Activated naive CD4-positive, alpha-beta T cell treated with anti-CD3 and anti-CD28 coated beads, Interleukin-2, amount 10 ng/mL, durations not matched to agents 7 days and 5 days (primary cell): ENCODE data around the gene ACBD3.
A peak's percentile ranks its signal among the peaks of the same experiment; 100 is the strongest.

ENCODE experiments used
- CTCF ChIA-PET: fragments of 350-600 bp; sonication (Branson Sonifier 250); formaldehyde crosslinking; loops from one replicate; lab custom pipeline; 2021; ENCODE audit warnings: antibody characterized with exemption; lab: Charles Lee
- DNase-seq: peaks from one replicate; pipeline ENCODE4 v3.0.0-alpha.2; 2020
- H3K27ac Mint-ChIP-seq: one replicate; pipeline ENCODE4 v1.8.0; 2021; ENCODE audit warnings: mild to moderate bottlenecking, moderate library complexity, mixed read lengths
- H3K27me3 Mint-ChIP-seq: one replicate; pipeline ENCODE4 v1.8.0; 2021; ENCODE audit warnings: mild to moderate bottlenecking, mixed read lengths
- H3K36me3 Mint-ChIP-seq: one replicate; pipeline ENCODE4 v1.8.0; 2021; ENCODE audit warnings: mixed read lengths
- H3K4me1 Mint-ChIP-seq: one replicate; pipeline ENCODE4 v1.8.0; 2021; ENCODE audit warnings: mixed read lengths
- H3K4me3 Mint-ChIP-seq: one replicate; pipeline ENCODE4 v1.8.0; 2021; ENCODE audit warnings: mild to moderate bottlenecking, moderate library complexity, mixed read lengths
- H3K9me3 Mint-ChIP-seq: one replicate; pipeline ENCODE4 v1.8.0; 2021; ENCODE audit warnings: mixed read lengths

ACBD3 gene

GRCh38 chr1:226186124-226187018, at the start of gene ACBD3:
ACBD3 (minus strand) TSS chr1:226186741; CDS start chr1:226186675, 66 bp downstream.
- Mint-ChIP-seq H3K36me3 (peaks cover 20% of the 10 kb centered on the region), H3K9me3 (no peaks in the 10 kb centered on the region), H3K4me1 (peaks cover 39% of the 10 kb centered on the region), H3K27me3 (no peaks in the 10 kb centered on the region), H3K4me3 (peak within 1 kb of the TSS; percentile 97), H3K27ac (peak within 1 kb of the TSS; percentile 95)
- CTCF ChIA-PET, result interaction anchor here (0.9 kb wide), 1 partner anchor 19 kb away, joined by 3 read pairs; no protein-coding TSS in a partner anchor
- DNase-seq, result peak; percentile 92

- H3K27ac Mint-ChIP-seq, result no peak overlapping the region
- H3K36me3 Mint-ChIP-seq, result peaks cover 25% of the 10 kb centered on the region
These were observed 47.3 kb upstream of the ACBD3 start for GRCh38 chr1:226233806-226234205.

GRCh38 chr1:226233293-226233692, 46.8 kb upstream of the ACBD3 start:
- no peak overlapping the region for H3K4me3 Mint-ChIP-seq
- no peaks in the 10 kb centered on the region for H3K4me1 Mint-ChIP-seq
- peaks cover 21% of the 10 kb centered on the region for H3K36me3 Mint-ChIP-seq

More at GRCh38 chr1:226233806-226234205, 47.3 kb upstream of the ACBD3 start:
- DNase-seq, result no peak
- Mint-ChIP-seq H3K4me3 (no peak overlapping the region), H3K9me3 (no peaks in the 10 kb centered on the region), H3K4me1 (no peaks in the 10 kb centered on the region), H3K27me3 (no peaks in the 10 kb centered on the region)
- CTCF ChIA-PET, result no interaction called here

GRCh38 chr1:226226601-226227000, 40.1 kb upstream of the ACBD3 start:
- Mint-ChIP-seq H3K4me1 (peaks cover 6% of the 10 kb centered on the region), H3K36me3 (peaks cover 2% of the 10 kb centered on the region), H3K27ac (no peak overlapping the region), H3K9me3 (no peaks in the 10 kb centered on the region), H3K4me3 (no peak overlapping the region), H3K27me3 (peaks cover 39% of the 10 kb centered on the region)
- CTCF ChIA-PET, result interaction anchor here (1.7 kb wide), 1 partner anchor 101 kb away, joined by 4 read pairs; no protein-coding TSS in a partner anchor
- no peak for DNase-seq

More at GRCh38 chr1:226233293-226233692, 46.8 kb upstream of the ACBD3 start:
- CTCF ChIA-PET, result no interaction called here
- Mint-ChIP-seq H3K27me3 (no peaks in the 10 kb centered on the region), H3K9me3 (no peaks in the 10 kb centered on the region), H3K27ac (no peak overlapping the region)
- DNase-seq, result no peak

GRCh38 chr1:226223786-226224244, 37.3 kb upstream of the ACBD3 start:
- CTCF ChIA-PET, result interaction anchor here (0.5 to 1.0 kb wide), 2 partner anchors 25 to 76 kb away, joined by 3 read pairs; no protein-coding TSS in a partner anchor
- DNase-seq, result peak; percentile 57
- peaks cover 2% of the 10 kb centered on the region for H3K36me3 Mint-ChIP-seq
- H3K9me3 Mint-ChIP-seq, result no peaks in the 10 kb centered on the region
- no peak overlapping the region for H3K27ac Mint-ChIP-seq
- H3K27me3 Mint-ChIP-seq, result peaks cover 60% of the 10 kb centered on the region
- H3K4me1 Mint-ChIP-seq, result peaks cover 6% of the 10 kb centered on the region
- H3K4me3 Mint-ChIP-seq, result peak overlapping the region; percentile 73

GRCh38 chr1:226223157-226223785, 36.7 kb upstream of the ACBD3 start, which contains the start of gene MIXL1:
MIXL1 (plus strand) TSS chr1:226223664; CDS start chr1:226223682, 18 bp downstream.
- peak within 1 kb of the TSS; percentile 19 for H3K27ac Mint-ChIP-seq
- peaks cover 60% of the 10 kb centered on the region for H3K27me3 Mint-ChIP-seq
- CTCF ChIA-PET, result interaction anchor here (1.0 kb wide), 1 partner anchor 25 kb away, joined by 3 read pairs; no protein-coding TSS in a partner anchor
- no peaks in the 10 kb centered on the region for H3K9me3 Mint-ChIP-seq
- DNase-seq, result no peak
- peaks cover 6% of the 10 kb centered on the region for H3K4me1 Mint-ChIP-seq
- H3K36me3 Mint-ChIP-seq, result peaks cover 2% of the 10 kb centered on the region
- peak within 1 kb of the TSS; percentile 73 for H3K4me3 Mint-ChIP-seq

GRCh38 chr1:226222686-226223085, 36.1 kb upstream of the ACBD3 start:
- CTCF ChIA-PET, result interaction anchor here (1.2 kb wide), 1 partner anchor 96 kb away, joined by 4 read pairs; no protein-coding TSS in a partner anchor
- Mint-ChIP-seq H3K36me3 (peaks cover 2% of the 10 kb centered on the region), H3K4me1 (peaks cover 6% of the 10 kb centered on the region), H3K9me3 (no peaks in the 10 kb centered on the region), H3K27ac (peak overlapping the region; percentile 19), H3K27me3 (peaks cover 60% of the 10 kb centered on the region), H3K4me3 (peak overlapping the region; percentile 39)
- DNase-seq, result no peak

- Mint-ChIP-seq H3K36me3 (no peaks in the 10 kb centered on the region), H3K9me3 (no peaks in the 10 kb centered on the region), H3K4me3 (no peak overlapping the region), H3K4me1 (peaks cover 6% of the 10 kb centered on the region), H3K27ac (no peak overlapping the region), H3K27me3 (peaks cover 58% of the 10 kb centered on the region)
- CTCF ChIA-PET, result interaction anchor here (0.5 kb wide), 1 partner anchor 113 kb away, joined by 3 read pairs; no protein-coding TSS in a partner anchor
- DNase-seq, result no peak
These were observed 34.1 kb upstream of the ACBD3 start for GRCh38 chr1:226220473-226221189.

GRCh38 chr1:226217273-226217672, 30.7 kb upstream of the ACBD3 start:
- DNase-seq, result no peak
- H3K4me3 Mint-ChIP-seq, result no peak overlapping the region
- CTCF ChIA-PET, result no interaction called here
- H3K9me3 Mint-ChIP-seq, result no peaks in the 10 kb centered on the region
- H3K27me3 Mint-ChIP-seq, result peaks cover 34% of the 10 kb centered on the region
- H3K4me1 Mint-ChIP-seq, result no peaks in the 10 kb centered on the region
- no peaks in the 10 kb centered on the region for H3K36me3 Mint-ChIP-seq
- H3K27ac Mint-ChIP-seq, result no peak overlapping the region

GRCh38 chr1:226216056-226216455, 29.5 kb upstream of the ACBD3 start:
- Mint-ChIP-seq H3K36me3 (no peaks in the 10 kb centered on the region), H3K4me3 (no peak overlapping the region), H3K27me3 (peaks cover 27% of the 10 kb centered on the region), H3K4me1 (no peaks in the 10 kb centered on the region), H3K27ac (no peak overlapping the region), H3K9me3 (no peaks in the 10 kb centered on the region)
- CTCF ChIA-PET, result interaction anchor here (0.6 kb wide), 1 partner anchor 18 kb away, joined by 3 read pairs; no protein-coding TSS in a partner anchor
- no peak for DNase-seq

GRCh38 chr1:226215239-226215638, 28.7 kb upstream of the ACBD3 start:
- no peaks in the 10 kb centered on the region for H3K9me3 Mint-ChIP-seq
- H3K27ac Mint-ChIP-seq, result no peak overlapping the region
- no peaks in the 10 kb centered on the region for H3K36me3 Mint-ChIP-seq
- no peak for DNase-seq
- H3K27me3 Mint-ChIP-seq, result peaks cover 26% of the 10 kb centered on the region
- CTCF ChIA-PET, result no interaction called here
- no peaks in the 10 kb centered on the region for H3K4me1 Mint-ChIP-seq
- H3K4me3 Mint-ChIP-seq, result no peak overlapping the region

GRCh38 chr1:226212545-226212944, 26.0 kb upstream of the ACBD3 start:
- DNase-seq, result no peak
- no peaks in the 10 kb centered on the region for H3K4me1 Mint-ChIP-seq
- no peaks in the 10 kb centered on the region for H3K36me3 Mint-ChIP-seq
- no peaks in the 10 kb centered on the region for H3K9me3 Mint-ChIP-seq
- CTCF ChIA-PET, result interaction anchor here (1.3 kb wide), 1 partner anchor 12 kb away, joined by 3 read pairs; no protein-coding TSS in a partner anchor
- no peak overlapping the region for H3K4me3 Mint-ChIP-seq
- no peak overlapping the region for H3K27ac Mint-ChIP-seq
- peaks cover 35% of the 10 kb centered on the region for H3K27me3 Mint-ChIP-seq

- no peak for DNase-seq
These were observed 24.8 kb upstream of the ACBD3 start for GRCh38 chr1:226211181-226211821.

More at GRCh38 chr1:226211181-226211821, 24.8 kb upstream of the ACBD3 start:
- Mint-ChIP-seq H3K4me1 (no peaks in the 10 kb centered on the region), H3K4me3 (no peak overlapping the region), H3K36me3 (no peaks in the 10 kb centered on the region), H3K9me3 (no peaks in the 10 kb centered on the region), H3K27ac (no peak overlapping the region), H3K27me3 (peaks cover 39% of the 10 kb centered on the region)
- CTCF ChIA-PET, result interaction anchor here (1.4 to 2.0 kb wide), 2 partner anchors 14 to 86 kb away, joined by 3 to 6 read pairs; no protein-coding TSS in a partner anchor
